Stimulated activated CD8-positive, alpha-beta memory T cell treated with anti-CD3 and anti-CD28 coated beads, Interleukin-7, amount 100 ng/mL, for 48 hours (primary cell): ENCODE measurements around the gene GMPPB.
"Not testable (repeated sequence)": the region's sequence is repeated elsewhere in the genome, so short reads cannot be mapped to it uniquely, and the experiment has no call there.

Experiments used
- DNase-seq, 2 donors: peaks; one replicate each; pipeline ENCODE4 v3.0.0-alpha.2; 2020; ENCODE audit warnings: low read depth in 1 of 2; ENCODE audit errors: extremely low read depth in 1 of 2

Gene GMPPB

GRCh38 chr3:49723628-49724551 lies at the start of gene GMPPB:
Gene GMPPB (minus strand): TSS chr3:49723951. CDS start chr3:49723726, 225 bp downstream.
- peak; percentile 94 for DNase-seq

GRCh38 chr3:49772703-49773102 lies 49.0 kb upstream of the GMPPB start:
- DNase-seq, result no peak

DNA sequence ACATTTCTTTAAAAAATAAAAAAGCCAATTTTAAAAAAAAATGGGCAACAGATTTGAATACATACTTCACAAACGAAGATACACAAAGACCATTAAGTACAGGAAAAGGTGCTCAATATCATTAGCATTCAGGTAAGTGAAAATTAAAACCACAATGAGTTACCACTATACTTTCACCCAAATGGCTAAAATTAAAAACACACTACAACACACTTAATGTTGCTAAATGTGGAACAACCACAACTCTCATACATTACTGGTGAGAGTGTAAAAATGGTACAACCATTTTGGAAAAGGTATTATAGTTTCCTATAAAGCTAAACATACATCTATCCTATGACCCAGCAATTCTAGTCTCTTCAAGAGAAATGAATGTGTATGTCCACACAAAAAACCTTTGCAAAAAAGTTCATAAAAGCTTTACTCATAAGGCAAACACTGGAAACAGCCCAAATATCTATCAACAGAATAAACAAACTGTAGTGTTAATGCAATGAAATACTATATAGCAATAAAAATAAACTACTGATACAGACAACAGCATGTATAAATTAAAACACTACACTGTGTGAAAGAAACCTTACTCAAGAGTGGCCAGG lies 47.7 kb upstream of the GMPPB start:
- DNase-seq, result no peak

DNA sequence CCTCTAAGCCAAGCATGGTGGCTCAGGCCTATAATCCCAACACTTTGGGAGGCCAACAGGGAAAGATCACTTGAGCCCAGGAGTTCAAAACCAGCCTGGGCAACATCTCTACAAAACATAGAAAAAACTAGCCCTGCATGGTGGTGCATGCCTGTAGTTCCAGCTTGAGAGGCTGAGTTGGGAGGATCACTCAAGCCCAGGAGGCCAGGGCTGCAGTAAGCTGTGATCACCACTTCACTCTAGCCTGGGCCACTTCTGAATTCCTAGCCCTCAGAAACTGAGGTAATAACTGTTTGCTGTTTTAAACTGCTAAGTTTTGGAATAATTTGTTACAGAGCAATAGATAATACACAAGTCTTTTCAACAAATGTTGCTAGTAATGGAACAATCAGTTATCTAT lies 46.2 kb upstream of the GMPPB start:
- no peak for DNase-seq

DNA sequence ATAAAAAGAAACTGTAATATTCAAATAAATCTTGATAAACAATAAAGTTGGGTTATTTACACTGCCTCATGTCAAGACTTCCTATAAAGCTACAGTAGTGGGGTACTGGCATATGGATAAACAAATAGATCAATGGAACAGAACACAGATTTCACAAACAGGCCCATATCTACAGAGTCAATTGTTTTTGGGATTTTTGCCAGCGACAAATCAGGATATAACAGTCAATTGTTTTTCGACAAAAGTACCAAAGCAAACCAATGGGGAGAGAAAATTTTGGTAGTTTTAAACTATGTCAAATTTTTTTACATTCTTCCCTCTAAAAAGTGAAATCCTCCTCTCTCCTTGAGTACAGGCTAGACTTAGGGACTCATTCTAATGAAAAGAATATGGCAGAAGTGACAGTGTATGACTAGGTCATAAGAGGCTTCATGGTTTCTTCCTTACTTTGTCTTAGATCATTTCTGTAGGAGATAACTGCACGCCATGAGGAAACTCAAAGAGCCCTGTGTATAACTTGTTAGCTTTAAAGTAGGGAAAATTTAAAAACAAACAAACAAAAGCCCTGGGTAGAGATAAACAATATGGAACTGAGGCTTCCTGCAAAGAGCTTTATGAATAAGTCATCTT lies 45.6 kb upstream of the GMPPB start:
- DNase-seq, result no peak

GRCh38 chr3:49763981-49764380 lies 40.2 kb upstream of the GMPPB start:
- DNase-seq, result no peak

DNA sequence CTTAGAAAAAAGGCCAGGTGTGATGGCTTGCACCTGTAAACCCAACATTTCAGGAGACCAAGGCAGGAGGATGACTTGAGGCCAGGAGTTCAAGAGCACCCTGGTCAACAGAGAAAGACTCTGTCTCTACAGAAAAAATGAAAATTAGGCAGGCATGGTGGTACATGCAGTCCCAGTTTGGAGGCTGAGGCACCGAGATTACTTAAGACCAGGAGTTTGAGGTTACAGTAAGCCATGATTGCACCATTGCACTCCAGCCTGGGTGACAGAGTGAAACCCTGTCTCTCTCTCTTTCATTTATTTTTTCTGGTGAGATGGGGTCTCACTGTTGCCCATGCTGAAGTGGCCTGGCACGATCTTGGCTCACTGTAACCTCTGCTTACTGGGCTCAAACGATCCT lies 37.9 kb upstream of the GMPPB start:
- no peak for DNase-seq

DNA sequence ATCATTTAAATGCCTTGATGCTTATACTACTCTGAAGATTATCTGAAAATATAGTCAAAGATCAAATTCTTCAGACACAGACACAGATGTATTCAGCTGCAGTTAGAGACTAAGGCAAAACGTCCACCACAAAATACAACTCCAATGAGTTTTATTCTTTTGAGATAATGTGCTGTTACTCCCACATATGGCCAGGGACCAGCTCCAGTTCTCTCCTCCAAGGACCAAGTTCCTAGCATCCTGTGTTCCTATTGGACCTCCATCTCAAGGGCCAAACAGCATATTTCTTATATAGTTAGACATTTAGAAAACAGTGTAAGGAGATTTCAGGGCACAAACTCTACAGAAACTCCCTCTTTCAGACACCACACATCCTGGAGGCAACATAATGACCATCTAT lies 35.5 kb upstream of the GMPPB start:
- no peak for DNase-seq

- DNase-seq, result no peak
These were observed 33.4 kb upstream of the GMPPB start for GRCh38 chr3:49757197-49757596.

DNA sequence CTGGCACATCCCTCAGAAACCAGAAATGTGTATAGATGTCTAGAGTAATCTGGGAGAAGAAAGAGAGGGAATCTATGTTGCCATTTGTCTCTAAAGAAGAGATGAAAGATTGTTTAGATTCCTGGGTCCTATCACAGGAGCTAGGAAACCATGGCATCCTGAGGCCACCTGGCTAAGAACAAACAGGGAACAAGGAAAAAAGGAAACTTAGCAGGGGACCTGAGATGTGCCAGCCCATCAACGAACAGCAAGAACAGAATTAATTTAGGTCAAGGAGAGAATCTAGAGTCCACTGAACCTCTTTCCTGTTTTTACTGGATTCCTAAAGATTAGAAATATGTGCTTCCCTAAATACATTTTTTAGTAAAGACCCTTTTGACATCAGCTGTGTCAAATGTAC lies 32.3 kb upstream of the GMPPB start:
- no peak for DNase-seq

- DNase-seq, result no peak
These were observed 30.8 kb upstream of the GMPPB start for GRCh38 chr3:49754536-49754935.

GRCh38 chr3:49751501-49751900 lies 27.8 kb upstream of the GMPPB start:
- DNase-seq, result no peak

DNA sequence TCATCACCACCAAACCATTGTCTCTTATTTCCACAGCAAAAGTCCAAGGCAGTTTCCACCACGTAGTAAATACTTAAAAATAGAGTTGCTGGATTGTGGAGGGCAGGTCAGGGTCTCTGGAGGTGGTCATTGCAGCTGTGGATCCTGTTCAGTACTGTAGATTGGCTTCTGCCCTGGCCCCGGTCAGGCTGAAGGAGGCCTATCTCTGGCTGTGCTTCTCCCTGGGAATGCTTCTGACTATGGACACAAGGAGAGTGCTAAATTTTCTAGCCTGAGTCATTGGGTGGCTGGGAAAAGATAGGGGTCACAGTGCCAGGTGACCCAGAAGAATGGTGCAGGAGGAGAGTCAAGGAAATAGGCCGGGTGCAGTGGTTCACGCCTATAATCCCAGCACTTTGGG lies 26.3 kb upstream of the GMPPB start:
- no peak for DNase-seq

DNA sequence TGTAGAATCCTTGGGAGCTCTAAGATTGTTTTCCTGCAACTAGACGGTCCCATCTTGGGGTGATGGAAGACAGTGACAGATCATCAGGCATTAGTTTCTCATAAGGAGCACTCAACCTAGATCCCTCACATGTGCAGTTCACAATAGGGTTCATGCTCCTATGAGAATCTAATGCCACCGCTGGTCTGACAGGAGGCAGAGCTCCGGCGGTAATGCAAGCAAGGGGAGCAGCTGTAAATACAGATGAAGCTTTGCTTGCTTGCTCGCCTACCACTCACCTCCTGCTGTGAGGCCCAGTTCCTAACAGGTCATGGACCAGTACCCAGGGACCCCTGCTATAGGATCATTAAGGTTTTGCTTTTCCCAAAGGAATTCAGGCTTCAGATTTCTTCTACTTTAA lies 25.1 kb upstream of the GMPPB start:
- not testable (repeated sequence) for DNase-seq

DNA sequence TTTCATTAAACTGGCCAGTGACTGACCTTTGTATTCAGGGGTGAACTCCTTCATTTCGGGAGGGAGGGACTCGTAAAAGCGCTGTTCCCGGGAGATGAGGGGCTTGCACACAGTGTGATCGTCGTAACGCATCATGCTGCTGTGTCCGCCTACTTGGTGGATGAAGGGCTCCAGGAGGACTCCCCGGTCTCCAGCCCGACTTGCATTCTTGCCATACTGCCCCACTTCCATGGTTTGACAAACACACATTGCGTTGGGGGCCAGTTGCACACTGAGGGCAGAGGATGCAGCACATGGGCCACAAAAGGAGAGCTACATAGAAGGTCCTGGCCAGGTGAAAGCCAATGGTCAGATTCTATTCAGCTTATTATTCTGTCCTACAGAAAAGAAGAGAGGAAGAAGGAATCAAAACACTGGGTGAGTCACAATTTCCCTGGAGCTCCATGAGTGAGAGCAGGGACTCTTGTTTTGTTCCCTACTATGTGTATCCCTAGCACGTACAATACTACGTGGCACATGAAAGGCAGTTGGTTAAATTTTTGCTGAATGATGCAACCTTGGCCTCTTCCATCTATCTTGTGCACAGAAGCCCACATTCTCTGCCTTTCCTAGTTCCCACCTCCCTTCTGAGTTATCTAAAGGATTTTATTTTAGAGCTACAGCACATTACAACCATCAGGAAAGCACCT lies 24.2 kb upstream of the GMPPB start:
- no peak for DNase-seq

GRCh38 chr3:49745986-49746385 lies 22.2 kb upstream of the GMPPB start:
- DNase-seq, result no peak

DNA sequence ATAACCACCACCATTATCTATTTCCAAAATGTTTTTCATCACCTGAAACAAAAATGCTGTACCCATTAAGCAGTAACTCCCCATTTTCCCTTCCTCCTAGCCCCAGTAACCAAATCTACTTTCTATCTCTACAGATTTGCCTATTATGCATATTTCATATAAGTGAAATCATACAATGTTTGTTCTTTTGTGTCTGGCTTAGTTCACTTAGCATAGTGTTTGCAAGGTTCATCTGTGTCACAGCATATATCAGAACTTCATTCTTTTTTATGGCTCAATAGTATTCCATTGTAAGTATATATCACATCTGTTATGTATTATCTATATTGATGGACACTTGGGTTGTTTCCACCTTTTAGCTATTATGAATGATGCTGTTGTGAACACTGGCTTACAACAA lies 16.7 kb upstream of the GMPPB start:
- no peak for DNase-seq

- DNase-seq, result no peak
These were observed 14.4 kb upstream of the GMPPB start for GRCh38 chr3:49738067-49738713.

DNA sequence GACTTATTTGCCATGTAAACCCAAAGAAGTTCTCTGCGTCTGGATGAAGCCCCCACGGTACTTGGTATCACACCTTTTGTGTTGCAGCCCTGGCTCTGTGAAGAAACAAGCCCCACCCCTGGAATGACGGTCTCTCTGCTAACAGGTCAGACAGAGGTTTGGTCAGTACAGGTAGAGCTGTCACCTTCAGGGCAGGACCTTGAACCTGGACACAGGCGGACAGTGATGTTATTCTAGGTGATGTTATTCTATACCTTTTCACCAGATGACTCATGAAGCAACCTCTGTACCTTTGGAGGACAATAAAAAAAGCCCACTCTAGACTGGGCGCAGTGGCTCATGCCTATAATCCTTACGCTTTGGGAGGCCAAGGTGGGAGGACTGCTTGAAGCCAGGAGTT lies 11.0 kb upstream of the GMPPB start:
- no peak for DNase-seq

GRCh38 chr3:49733551-49733950 lies 9.8 kb upstream of the GMPPB start:
- DNase-seq, result no peak

GRCh38 chr3:49732597-49732996 lies 8.8 kb upstream of the GMPPB start:
- no peak for DNase-seq
